ENCODE data around the gene XRN2. TPM values are rescaled to one million over a fixed set of nuclear protein-coding genes. Genes with fewer than 3 reads are reported as not detected.

The XRN2 gene
- total RNA-seq, 4 donors from 2014 or later, result 41.3 to 51.0 (median 46.4) TPM

GRCh38 chr20:21368791-21369190, 65.7 kb downstream of the XRN2 start:
- Histone ChIP-seq H3K4me3 (no peak overlapping the region), H3K27me3 (no peaks in the 10 kb centered on the region), H3K36me3 (peaks cover 52% of the 10 kb centered on the region), H3K4me1 (no peaks in the 10 kb centered on the region), H3K9me3 (no peaks in the 10 kb centered on the region), H3K27ac (no peak overlapping the region)
- DNase-seq (ENCODE audit: low spot score in 2 of 2), result no peak
- no peak for TF ChIP-seq CTCF (IDR thresholded peaks at IDR 0.05)
- TF ChIP-seq EP300 (IDR thresholded peaks at IDR 0.05), result no peak
- no peak for TF ChIP-seq POLR2A (IDR thresholded peaks at IDR 0.05)
- no peak for TF ChIP-seq POLR2AphosphoS5 (IDR thresholded peaks at IDR 0.05)
- WGBS, result 43% methylated on average over 2 of the region's 2 CpGs

- WGBS, result 94% methylated on average over 1 of the region's 1 CpG
- no peak for TF ChIP-seq EP300 (IDR thresholded peaks at IDR 0.05)
- no peak for TF ChIP-seq CTCF (IDR thresholded peaks at IDR 0.05)
- no peak for TF ChIP-seq POLR2AphosphoS5 (IDR thresholded peaks at IDR 0.05)
- no peak for TF ChIP-seq POLR2A (IDR thresholded peaks at IDR 0.05)
- Histone ChIP-seq H3K36me3 (peaks cover 44% of the 10 kb centered on the region), H3K27me3 (no peaks in the 10 kb centered on the region), H3K9me3 (no peaks in the 10 kb centered on the region), H3K4me1 (no peaks in the 10 kb centered on the region), H3K4me3 (no peak overlapping the region), H3K27ac (no peak overlapping the region)
- no peak for DNase-seq (ENCODE audit: low spot score in 2 of 2)
Measured at GRCh38 chr20:21371193-21371592, 68.1 kb downstream of the XRN2 start.

- DNase-seq (ENCODE audit: low spot score in 2 of 2), result no peak
- Histone ChIP-seq H3K27me3 (no peaks in the 10 kb centered on the region), H3K27ac (no peak overlapping the region), H3K4me3 (no peak overlapping the region), H3K36me3 (peaks cover 40% of the 10 kb centered on the region), H3K9me3 (no peaks in the 10 kb centered on the region), H3K4me1 (no peaks in the 10 kb centered on the region)
- WGBS, result 72% methylated on average over 2 of the region's 2 CpGs
- TF ChIP-seq POLR2A (IDR thresholded peaks at IDR 0.05) (no peak), POLR2AphosphoS5 (IDR thresholded peaks at IDR 0.05) (no peak), EP300 (IDR thresholded peaks at IDR 0.05) (no peak), CTCF (IDR thresholded peaks at IDR 0.05) (no peak)
Measured at GRCh38 chr20:21372016-21372415, 68.9 kb downstream of the XRN2 start.

- H3K9me3 ChIP-seq, result no peaks in the 10 kb centered on the region
- H3K27me3 ChIP-seq, result no peaks in the 10 kb centered on the region
- peaks cover 29% of the 10 kb centered on the region for H3K36me3 ChIP-seq
- WGBS, result 85% methylated on average over 1 of the region's 1 CpG
- no peak overlapping the region for H3K4me3 ChIP-seq
- H3K27ac ChIP-seq, result no peak overlapping the region
- no peak for DNase-seq (ENCODE audit: low spot score in 2 of 2)
- no peaks in the 10 kb centered on the region for H3K4me1 ChIP-seq
- TF ChIP-seq CTCF (IDR thresholded peaks at IDR 0.05) (no peak), EP300 (IDR thresholded peaks at IDR 0.05) (no peak), POLR2AphosphoS5 (IDR thresholded peaks at IDR 0.05) (no peak), POLR2A (IDR thresholded peaks at IDR 0.05) (no peak)
Measured at GRCh38 chr20:21373436-21373835, 70.3 kb downstream of the XRN2 start.

GRCh38 chr20:21376626-21377025, 73.5 kb downstream of the XRN2 start:
- no peak overlapping the region for H3K4me3 ChIP-seq
- no peak for TF ChIP-seq CTCF (IDR thresholded peaks at IDR 0.05)
- no peak for TF ChIP-seq POLR2A (IDR thresholded peaks at IDR 0.05)
- no peak for TF ChIP-seq EP300 (IDR thresholded peaks at IDR 0.05)
- TF ChIP-seq POLR2AphosphoS5 (IDR thresholded peaks at IDR 0.05), result no peak
- 97% methylated on average over 3 of the region's 3 CpGs for WGBS
- H3K9me3 ChIP-seq, result no peaks in the 10 kb centered on the region
- no peaks in the 10 kb centered on the region for H3K4me1 ChIP-seq
- H3K27ac ChIP-seq, result no peak overlapping the region
- peaks cover 18% of the 10 kb centered on the region for H3K36me3 ChIP-seq
- DNase-seq (ENCODE audit: low spot score in 2 of 2), result no peak
- no peaks in the 10 kb centered on the region for H3K27me3 ChIP-seq
